Hematopoietic multipotent progenitor cell treated with erythropoietin and hydrocortisone succinate and interleukin-3 and kit ligand, for 15 days (in vitro differentiated cells): ENCODE results near the gene ZNF652.
A peak's percentile ranks its signal among the peaks of the same experiment; 100 is the strongest.
"Not testable (repeated sequence)": the region's sequence is repeated elsewhere in the genome, so short reads cannot be mapped to it uniquely, and the experiment has no call there.

Experiments
- DNase-seq: peaks from one replicate; pipeline ENCODE4 v3.0.0-alpha.2; 2015; ENCODE audit warnings: low spot score

The ZNF652 gene

GRCh38 chr17:49261540-49261939, 100.5 kb downstream of the ZNF652 start:
- not testable (repeated sequence) for DNase-seq

- DNase-seq: no peak
These were observed 101.2 kb downstream of the ZNF652 start for GRCh38 chr17:49260817-49261291.

- DNase-seq: peak; percentile 61
These were observed 101.8 kb downstream of the ZNF652 start for GRCh38 chr17:49260011-49260816.

- DNase-seq: no peak
These were observed 102.4 kb downstream of the ZNF652 start for GRCh38 chr17:49259663-49260010.

GRCh38 chr17:49258394-49258793, 103.7 kb downstream of the ZNF652 start:
- DNase-seq: no peak

- DNase-seq: no peak
These were observed 106.9 kb downstream of the ZNF652 start for GRCh38 chr17:49255125-49255524.

- no peak for DNase-seq
These were observed 108.0 kb downstream of the ZNF652 start for GRCh38 chr17:49254066-49254465.

GRCh38 chr17:49252148-49252695, 109.8 kb downstream of the ZNF652 start:
- peak; percentile 72 for DNase-seq

- DNase-seq: peak; percentile 41
These were observed 112.0 kb downstream of the ZNF652 start for GRCh38 chr17:49249890-49250522.

- peak; percentile 95 for DNase-seq
These were observed 112.7 kb downstream of the ZNF652 start for GRCh38 chr17:49249292-49249794.

GRCh38 chr17:49247944-49248343, 114.1 kb downstream of the ZNF652 start:
- peak; percentile 81 for DNase-seq

GRCh38 chr17:49244839-49245238, 117.2 kb downstream of the ZNF652 start:
- DNase-seq: no peak
